Measurements from ENCODE around the gene KIAA0232. TPM values are rescaled to one million over a fixed set of nuclear protein-coding genes. Genes with fewer than 3 reads are reported as not detected.
"Not testable (repeated sequence)": the region's sequence is repeated elsewhere in the genome, so short reads cannot be mapped to it uniquely, and the experiment has no call there.

Gene KIAA0232
- total RNA-seq, 2 experiments from 2014 or later: 16.5 to 17.3 TPM

- ChIA-PET CTCF (interaction anchor here (0.5 to 2.8 kb wide), 6 partner anchors 16 to 251 kb away, joined by 3 to 15 read pairs (median 4); no protein-coding TSS in a partner anchor), POLR2A (interaction anchor here (0.5 kb wide), 1 partner anchor 124 kb away, joined by 3 read pairs; no protein-coding TSS in a partner anchor)
- H3K27me3 Mint-ChIP-seq: no peaks in the 10 kb centered on the region
- peak overlapping the region; percentile 94 for H3K27ac Mint-ChIP-seq
- H3K36me3 Mint-ChIP-seq (ENCODE audit: low read depth): no peaks in the 10 kb centered on the region
- no peaks in the 10 kb centered on the region for H3K9me3 Mint-ChIP-seq
- DNase-seq: no peak
- peaks cover 62% of the 10 kb centered on the region for H3K4me1 Mint-ChIP-seq
- H3K4me3 Mint-ChIP-seq: peak overlapping the region; percentile 91
Measured at GRCh38 chr4:6910340-6910959, 127.9 kb downstream of the KIAA0232 start.

DNA sequence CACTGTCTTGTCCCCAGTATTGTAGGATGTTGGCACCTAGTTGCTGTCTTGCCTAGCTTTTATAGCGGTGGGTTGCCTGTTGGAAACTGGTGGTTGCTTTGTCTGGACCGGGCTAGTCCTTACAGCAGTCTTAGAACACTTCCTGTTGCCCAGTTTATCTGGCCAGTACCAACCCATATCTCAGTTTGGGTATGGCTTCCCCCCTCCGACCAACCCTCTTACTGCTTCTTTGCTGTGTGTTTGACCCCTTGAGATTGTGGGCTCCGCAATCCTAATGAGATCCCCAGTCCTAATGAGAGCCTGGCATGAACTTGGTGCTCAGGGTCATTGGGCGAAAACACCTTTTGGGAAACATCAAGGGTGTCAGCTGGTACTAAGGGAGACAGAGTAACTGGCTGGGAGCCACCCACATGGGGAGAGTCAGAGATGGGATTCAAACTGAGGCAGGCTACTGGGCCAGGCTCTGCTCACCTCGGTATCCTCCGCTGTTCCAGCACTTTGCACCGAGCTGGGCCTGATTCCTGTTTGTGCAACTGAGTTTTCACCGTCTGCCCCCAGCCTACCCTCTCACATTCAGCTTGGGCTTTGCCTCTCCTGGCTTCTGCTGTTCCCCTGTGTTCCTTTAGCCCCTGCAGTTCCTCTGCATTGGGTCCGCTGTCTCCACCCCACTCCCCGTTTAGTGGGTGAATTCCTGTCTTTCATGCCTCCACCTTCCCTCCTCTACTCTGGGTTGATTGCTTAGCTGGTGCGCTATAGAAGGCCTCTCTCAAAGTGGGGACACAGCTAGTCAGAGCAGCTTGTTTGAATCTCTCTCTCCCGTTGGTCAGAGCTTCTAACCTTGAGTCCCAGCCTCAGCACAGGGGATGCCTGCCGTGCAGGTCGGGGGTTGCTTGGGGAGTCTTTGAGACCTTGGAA, 128.7 kb downstream of the KIAA0232 start:
- CTCF ChIA-PET: interaction anchor here (0.5 to 2.8 kb wide), 13 partner anchors 10 to 252 kb away, joined by 3 to 15 read pairs (median 4); partner anchors contain the start of gene TADA2B
- H3K27me3 Mint-ChIP-seq: no peaks in the 10 kb centered on the region

GRCh38 chr4:6911917-6912316, 129.4 kb downstream of the KIAA0232 start:
- H3K4me1 Mint-ChIP-seq: peaks cover 70% of the 10 kb centered on the region
- CTCF ChIA-PET: interaction anchor here (0.7 to 2.8 kb wide), 9 partner anchors 9 to 159 kb away, joined by 3 to 15 read pairs (median 5); partner anchors contain the start of gene TADA2B
- H3K36me3 Mint-ChIP-seq (ENCODE audit: low read depth); H3K27me3 Mint-ChIP-seq; H3K4me3 Mint-ChIP-seq; H3K9me3 Mint-ChIP-seq; POLR2A ChIA-PET; H3K27ac Mint-ChIP-seq; DNase-seq: not testable (repeated sequence)

More for the DNA sequence above, 128.7 kb downstream of the KIAA0232 start:
- peak overlapping the region; percentile 94 for H3K27ac Mint-ChIP-seq
- no peaks in the 10 kb centered on the region for H3K9me3 Mint-ChIP-seq
- H3K4me1 Mint-ChIP-seq: peaks cover 63% of the 10 kb centered on the region
- H3K4me3 Mint-ChIP-seq: peak overlapping the region; percentile 91
- no peaks in the 10 kb centered on the region for H3K36me3 Mint-ChIP-seq (ENCODE audit: low read depth)
- no peak for DNase-seq
- POLR2A ChIA-PET: no interaction called here

DNA sequence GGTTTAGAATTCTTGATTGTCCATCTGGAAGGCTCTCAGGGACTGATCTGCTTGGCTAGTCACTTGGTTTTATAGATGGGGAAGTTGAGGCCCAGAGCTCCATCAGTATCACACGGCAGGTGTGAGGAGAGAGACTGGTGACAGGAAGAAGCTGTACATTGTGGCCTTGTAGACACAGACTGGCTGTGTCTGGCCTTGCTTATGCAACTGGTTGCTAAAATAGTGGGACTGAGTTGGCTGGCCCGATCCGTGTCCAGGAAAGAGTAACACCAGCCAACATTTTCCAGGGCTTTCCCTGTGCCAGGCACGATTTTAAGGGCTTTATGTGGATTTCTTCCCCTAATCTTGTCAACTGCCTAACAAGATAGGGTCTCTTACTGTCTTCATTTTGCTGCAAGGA, 129.9 kb downstream of the KIAA0232 start:
- H3K4me1 Mint-ChIP-seq: peaks cover 72% of the 10 kb centered on the region
- DNase-seq: no peak
- H3K9me3 Mint-ChIP-seq: no peaks in the 10 kb centered on the region
- CTCF ChIA-PET: interaction anchor here (0.7 to 2.8 kb wide), 8 partner anchors 9 to 158 kb away, joined by 3 to 15 read pairs (median 4); no protein-coding TSS in a partner anchor
- H3K27ac Mint-ChIP-seq: no peak overlapping the region
- POLR2A ChIA-PET: no interaction called here
- H3K27me3 Mint-ChIP-seq: no peaks in the 10 kb centered on the region
- no peaks in the 10 kb centered on the region for H3K36me3 Mint-ChIP-seq (ENCODE audit: low read depth)
- H3K4me3 Mint-ChIP-seq: no peak overlapping the region

DNA sequence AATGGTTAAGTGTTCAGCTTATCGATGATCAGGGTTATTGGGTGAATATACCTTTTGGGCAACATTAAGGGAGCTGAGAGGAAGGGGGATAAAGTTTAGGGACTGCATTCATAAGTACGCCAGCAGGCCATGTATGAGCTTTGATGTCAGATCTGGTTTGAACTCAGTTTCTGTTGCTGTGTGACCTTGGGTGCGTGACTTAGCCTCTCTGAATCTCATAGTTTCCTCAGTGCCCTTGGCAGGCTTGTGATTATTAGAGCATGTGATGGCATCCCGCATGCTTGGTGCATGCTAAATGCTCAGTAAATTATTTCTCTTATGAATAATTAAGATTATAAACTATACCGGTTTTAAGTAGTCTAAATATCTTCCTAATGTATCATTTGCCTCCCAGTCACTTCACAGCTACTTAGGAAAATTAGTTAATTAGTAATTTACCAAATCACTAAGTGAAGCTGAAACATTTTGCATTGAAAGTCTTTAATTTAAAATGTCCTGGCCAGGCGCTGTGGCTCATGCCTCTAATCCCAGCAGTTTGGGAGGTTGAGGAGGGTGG, 130.9 kb downstream of the KIAA0232 start:
- ChIA-PET POLR2A (no interaction called here), CTCF (interaction anchor here (0.8 to 2.4 kb wide), 8 partner anchors 9 to 267 kb away, joined by 3 to 9 read pairs (median 4); partner anchors contain the start of gene GRPEL1)
- no peaks in the 10 kb centered on the region for H3K27me3 Mint-ChIP-seq
- peaks cover 72% of the 10 kb centered on the region for H3K4me1 Mint-ChIP-seq
- H3K27ac Mint-ChIP-seq: no peak overlapping the region
- H3K36me3 Mint-ChIP-seq (ENCODE audit: low read depth): no peaks in the 10 kb centered on the region
- H3K9me3 Mint-ChIP-seq: no peaks in the 10 kb centered on the region
- no peak for DNase-seq
- H3K4me3 Mint-ChIP-seq: no peak overlapping the region

DNA sequence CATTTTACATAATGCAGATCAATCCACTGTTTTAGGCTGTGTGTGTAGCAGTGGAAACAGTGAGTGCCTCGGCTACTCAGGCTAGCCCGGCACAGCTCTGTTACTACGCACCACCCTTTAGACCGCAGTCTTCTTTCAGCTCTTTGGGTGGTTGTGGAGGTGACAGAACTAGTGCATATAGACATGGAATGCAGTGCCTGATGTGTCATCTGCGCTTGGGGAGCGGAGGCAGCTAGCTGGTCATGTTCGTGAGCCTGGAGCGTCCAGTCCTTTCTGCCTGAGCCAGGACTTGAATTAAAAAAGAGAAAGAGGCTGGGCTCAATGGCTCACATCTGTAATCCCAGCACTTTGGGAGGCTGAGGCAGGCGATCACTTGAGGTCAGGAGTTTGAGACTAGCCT, 131.9 kb downstream of the KIAA0232 start:
- Mint-ChIP-seq H3K4me3 (no peak overlapping the region), H3K27me3 (no peaks in the 10 kb centered on the region), H3K4me1 (peaks cover 74% of the 10 kb centered on the region), H3K27ac (peak overlapping the region; percentile 71), H3K36me3 (ENCODE audit: low read depth) (no peaks in the 10 kb centered on the region), H3K9me3 (no peaks in the 10 kb centered on the region)
- DNase-seq: no peak
- ChIA-PET CTCF (interaction anchor here (0.8 to 2.1 kb wide), 6 partner anchors 10 to 268 kb away, joined by 3 to 6 read pairs (median 6); no protein-coding TSS in a partner anchor), POLR2A (no interaction called here)

DNA sequence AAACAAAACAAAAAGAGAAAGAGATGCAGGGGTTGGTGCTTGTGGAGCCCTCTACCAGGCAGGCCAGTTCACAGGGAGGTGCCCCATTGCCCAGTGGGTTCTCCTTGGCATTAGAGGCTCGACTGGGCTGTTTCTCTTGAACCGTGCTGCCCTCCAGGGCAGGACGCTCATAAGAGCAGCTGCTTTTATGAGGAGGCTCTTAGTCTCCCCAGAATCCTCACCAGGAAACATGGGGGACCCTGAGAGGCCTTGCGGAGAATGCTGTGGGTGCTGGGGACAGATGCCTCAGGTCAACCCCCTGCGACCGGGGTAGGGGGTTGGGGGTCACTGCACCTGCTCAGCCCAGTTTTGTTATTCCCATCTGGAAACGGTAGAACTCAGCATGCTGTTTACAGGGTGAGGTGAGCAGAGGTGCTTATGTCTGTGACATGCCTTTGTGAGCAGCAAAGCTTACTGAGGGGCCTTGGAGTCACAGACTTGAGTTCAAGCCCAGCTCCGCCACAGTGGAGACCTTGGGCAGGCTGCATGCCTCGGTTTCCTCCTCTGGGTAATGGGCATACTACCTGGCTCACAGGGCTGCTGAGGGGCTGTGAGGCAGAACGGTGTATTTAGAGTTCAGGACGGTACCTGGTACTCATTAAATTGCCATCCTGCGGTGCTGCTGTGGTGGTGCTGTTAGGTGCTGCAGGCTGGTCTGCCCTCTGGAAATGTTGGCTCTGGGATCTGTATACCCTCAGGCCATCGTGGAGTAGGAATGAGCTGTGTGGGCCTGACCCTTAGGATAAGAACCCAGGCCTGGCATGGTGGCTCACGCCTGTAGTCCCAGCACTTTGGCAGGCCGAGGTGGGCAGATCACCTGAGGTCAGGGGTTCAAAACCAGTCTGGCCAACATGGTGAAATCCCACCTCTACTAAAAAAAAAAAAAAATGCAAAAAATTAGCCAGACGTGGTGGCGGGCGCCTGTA, 132.8 kb downstream of the KIAA0232 start:
- DNase-seq: no peak
- H3K4me1 Mint-ChIP-seq: peaks cover 76% of the 10 kb centered on the region
- POLR2A ChIA-PET: no interaction called here
- no peaks in the 10 kb centered on the region for H3K9me3 Mint-ChIP-seq
- H3K4me3 Mint-ChIP-seq: no peak overlapping the region
- no peaks in the 10 kb centered on the region for H3K27me3 Mint-ChIP-seq
- CTCF ChIA-PET: interaction anchor here (0.6 to 2.1 kb wide), 7 partner anchors 10 to 240 kb away, joined by 3 to 6 read pairs (median 4); no protein-coding TSS in a partner anchor
- H3K36me3 Mint-ChIP-seq (ENCODE audit: low read depth): no peaks in the 10 kb centered on the region
- peak overlapping the region; percentile 71 for H3K27ac Mint-ChIP-seq

DNA sequence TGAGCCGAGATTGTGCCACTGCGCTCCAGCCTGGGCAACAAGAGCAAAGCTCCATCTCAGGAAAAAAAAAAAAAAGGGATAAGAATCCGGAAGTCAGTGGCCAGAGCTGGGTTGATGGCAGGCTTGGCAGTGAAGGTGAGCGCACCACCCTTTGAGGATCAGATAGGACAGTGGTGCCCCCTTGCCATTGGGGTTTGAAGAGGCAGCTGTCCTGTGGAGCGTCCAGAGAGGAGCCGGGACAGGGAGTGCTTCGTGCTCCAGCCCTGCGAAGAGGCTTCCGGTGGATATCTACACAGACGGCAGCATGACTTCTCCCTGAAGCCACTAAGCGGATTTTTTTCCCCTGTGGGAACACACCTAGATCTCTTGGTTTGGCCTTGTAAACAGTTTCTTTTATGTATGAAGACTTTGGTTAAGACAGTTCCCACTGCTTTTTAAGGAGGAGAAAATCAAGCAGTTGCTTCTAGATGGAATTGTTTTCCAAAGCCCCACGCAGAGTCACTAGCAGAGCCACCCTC, 133.6 kb downstream of the KIAA0232 start:
- POLR2A ChIA-PET: no interaction called here
- Mint-ChIP-seq H3K27ac (peak overlapping the region; percentile 93), H3K36me3 (ENCODE audit: low read depth) (no peaks in the 10 kb centered on the region), H3K4me3 (peak overlapping the region; percentile 49), H3K27me3 (no peaks in the 10 kb centered on the region), H3K4me1 (peaks cover 75% of the 10 kb centered on the region), H3K9me3 (no peaks in the 10 kb centered on the region)
- CTCF ChIA-PET: interaction anchor here (0.6 to 2.7 kb wide), 8 partner anchors 10 to 241 kb away, joined by 3 to 15 read pairs (median 4); no protein-coding TSS in a partner anchor
- DNase-seq: no peak

DNA sequence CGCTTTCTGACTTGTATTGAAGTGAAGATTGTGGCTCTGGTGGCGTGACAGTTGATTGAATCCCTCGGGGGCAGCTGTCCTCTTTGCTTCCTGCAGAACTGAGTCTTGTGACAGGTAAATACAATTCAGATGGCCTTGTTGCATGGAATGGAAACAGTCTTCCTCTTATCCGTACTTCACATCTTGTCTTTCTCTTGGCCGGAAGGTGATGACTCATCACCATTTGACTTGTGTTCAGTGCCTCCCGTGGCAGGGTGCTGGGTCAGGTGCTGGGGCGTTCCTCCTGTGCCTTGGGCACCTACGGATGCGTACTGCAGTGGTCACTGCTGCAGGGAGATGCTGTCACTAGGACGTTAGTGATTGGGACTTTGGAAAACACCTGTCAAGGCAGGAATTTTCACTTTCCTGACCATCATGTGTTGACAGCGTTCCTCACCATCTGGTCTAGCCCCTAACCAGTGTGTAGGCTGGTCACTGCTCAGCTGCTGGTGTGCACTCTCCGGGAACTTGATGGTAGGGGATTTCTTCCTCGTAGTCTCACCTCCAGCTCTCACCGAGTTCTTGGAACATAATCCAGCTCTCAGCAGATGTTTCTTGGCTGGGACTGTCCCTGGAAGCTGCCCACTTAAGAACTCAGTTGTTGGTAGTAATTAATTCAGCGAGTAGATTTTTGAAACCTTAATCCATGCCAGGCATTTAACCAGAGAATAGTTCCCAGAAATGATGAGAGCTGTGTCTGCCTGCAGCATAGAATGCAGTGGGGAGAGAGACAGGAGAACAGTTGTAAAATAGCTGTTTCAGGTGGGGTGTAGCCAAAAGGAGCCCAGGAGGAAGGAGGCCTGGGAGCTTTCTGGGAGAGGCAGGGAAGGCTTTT, 134.3 kb downstream of the KIAA0232 start:
- DNase-seq: peak; percentile 72
- ChIA-PET CTCF (interaction anchor here (0.6 to 2.7 kb wide), 6 partner anchors 10 to 242 kb away, joined by 3 to 15 read pairs (median 4); no protein-coding TSS in a partner anchor), POLR2A (interaction anchor here (0.6 kb wide), 1 partner anchor 1254 kb away, joined by 3 read pairs; no protein-coding TSS in a partner anchor)
- peaks cover 70% of the 10 kb centered on the region for H3K4me1 Mint-ChIP-seq
- peak overlapping the region; percentile 49 for H3K4me3 Mint-ChIP-seq
- H3K27ac Mint-ChIP-seq: peak overlapping the region; percentile 93
- no peaks in the 10 kb centered on the region for H3K9me3 Mint-ChIP-seq
- no peaks in the 10 kb centered on the region for H3K27me3 Mint-ChIP-seq
- H3K36me3 Mint-ChIP-seq (ENCODE audit: low read depth): no peaks in the 10 kb centered on the region

DNA sequence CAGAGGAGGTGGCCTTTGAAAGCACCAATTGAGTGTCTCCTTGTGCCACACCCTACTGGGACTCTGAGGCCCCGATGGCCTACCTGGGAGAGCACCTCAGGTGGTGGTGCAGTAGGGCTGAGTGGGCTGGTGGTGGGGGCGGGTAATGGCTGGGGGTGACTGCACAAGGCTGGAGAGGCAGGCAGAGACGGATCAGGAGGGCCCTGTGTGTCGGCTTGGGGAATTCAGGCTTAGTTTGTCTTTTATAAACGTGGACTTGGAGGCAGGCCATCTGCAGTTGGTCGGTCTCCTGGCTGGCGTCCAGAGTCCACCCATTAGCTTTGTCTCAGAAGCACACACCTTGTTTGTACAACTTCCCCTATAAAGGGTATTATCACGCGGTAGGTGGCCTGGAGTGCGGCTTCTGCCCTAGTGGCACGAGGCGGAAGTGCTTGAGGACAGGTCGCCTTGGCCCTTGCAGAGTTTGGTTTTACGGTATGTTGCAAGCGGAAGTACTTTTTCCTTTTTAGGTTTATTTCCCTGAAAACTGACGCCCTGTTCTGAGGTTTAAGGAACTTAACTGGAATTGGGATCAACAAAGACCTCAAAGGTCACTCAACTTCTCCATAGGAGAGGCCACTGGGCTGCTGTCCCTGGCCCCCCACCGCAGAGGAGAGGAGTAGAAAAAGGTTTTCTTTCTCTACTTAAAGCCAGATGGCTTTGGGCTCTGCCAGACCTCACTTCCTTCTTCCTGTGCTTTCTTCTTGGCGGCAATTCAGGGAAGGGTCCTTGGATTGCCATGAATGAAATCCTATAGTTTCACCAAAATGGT, 135.1 kb downstream of the KIAA0232 start:
- peaks cover 2% of the 10 kb centered on the region for H3K36me3 Mint-ChIP-seq (ENCODE audit: low read depth)
- CTCF ChIA-PET: interaction anchor here (0.9 to 2.7 kb wide), 5 partner anchors 10 to 125 kb away, joined by 3 to 15 read pairs (median 3); partner anchors contain the start of gene TADA2B
- peak overlapping the region; percentile 49 for H3K4me3 Mint-ChIP-seq
- no peaks in the 10 kb centered on the region for H3K9me3 Mint-ChIP-seq
- DNase-seq: peak; percentile 49
- no peaks in the 10 kb centered on the region for H3K27me3 Mint-ChIP-seq
- H3K27ac Mint-ChIP-seq: peak overlapping the region; percentile 93
- POLR2A ChIA-PET: interaction anchor here (0.6 kb wide), 1 partner anchor 1253 kb away, joined by 3 read pairs; no protein-coding TSS in a partner anchor
- peaks cover 71% of the 10 kb centered on the region for H3K4me1 Mint-ChIP-seq
